LoVo (cell line): ENCODE data around the gene C22orf31.
"Not testable (repeated sequence)": the region's sequence is repeated elsewhere in the genome, so short reads cannot be mapped to it uniquely, and the experiment has no call there.

Experiments
- DNase-seq: peaks from one replicate; pipeline ENCODE4 v3.0.0-alpha.2; 2016; ENCODE audit warnings: low spot score

Gene C22orf31

GRCh38 chr22:29055192-29055830, 6.3 kb downstream of the C22orf31 start:
- DNase-seq, result no peak

GRCh38 chr22:29054251-29054767, 7.3 kb downstream of the C22orf31 start:
- no peak for DNase-seq

DNA sequence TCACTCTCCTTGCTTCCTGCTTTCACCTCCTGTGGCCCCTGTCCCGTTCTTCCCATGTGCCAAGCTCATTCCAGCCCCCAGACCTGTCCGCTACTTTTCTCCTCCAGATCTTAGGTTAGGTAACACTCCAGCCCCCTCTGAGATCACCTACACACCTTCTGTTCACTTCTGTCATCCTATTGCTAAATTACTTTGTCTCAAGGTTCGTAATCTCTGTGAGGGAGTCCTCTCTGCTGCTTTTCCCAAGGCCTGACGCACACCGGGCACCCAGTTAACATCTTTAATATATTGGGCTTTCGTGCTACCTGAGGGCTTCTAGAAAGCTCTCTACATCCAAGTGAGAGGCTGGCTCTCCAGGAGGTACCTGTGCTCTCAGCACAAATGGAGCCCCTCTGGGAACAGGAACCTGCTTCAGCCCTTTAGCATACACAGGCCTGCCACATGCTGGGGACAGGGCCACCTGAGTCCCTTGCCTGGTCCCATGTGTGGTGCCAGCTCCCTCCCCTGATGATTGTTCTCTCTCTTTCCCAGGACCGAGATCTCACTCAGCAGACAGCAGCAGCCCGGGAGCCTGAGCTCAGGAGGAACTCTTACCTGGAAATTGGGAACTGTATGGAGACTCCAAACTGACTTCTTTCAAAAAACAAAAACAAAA, 8.5 kb downstream of the C22orf31 start:
- DNase-seq, result no peak

DNA sequence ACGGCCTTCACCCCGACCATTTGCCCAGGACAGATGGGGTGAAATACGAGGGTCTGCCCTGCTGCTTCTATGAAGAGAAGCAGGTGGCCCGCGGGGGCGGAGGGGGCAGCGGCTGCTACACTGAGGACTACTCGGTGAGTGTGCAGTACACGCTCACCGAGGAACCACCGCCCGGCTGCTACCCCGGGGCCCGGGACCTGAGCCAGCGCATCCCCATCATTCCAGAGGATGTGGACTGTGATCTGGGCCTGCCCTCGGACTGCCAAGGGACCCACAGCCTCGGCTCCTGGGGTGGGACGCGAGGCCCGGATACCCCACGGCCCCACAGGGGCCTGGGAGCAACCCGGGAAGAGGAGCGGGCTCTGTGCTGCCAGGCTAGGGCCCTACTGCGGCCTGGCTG, 11.2 kb downstream of the C22orf31 start:
- no peak for DNase-seq

- no peak for DNase-seq
Observed at GRCh38 chr22:29049655-29050263, 11.9 kb downstream of the C22orf31 start.

DNA sequence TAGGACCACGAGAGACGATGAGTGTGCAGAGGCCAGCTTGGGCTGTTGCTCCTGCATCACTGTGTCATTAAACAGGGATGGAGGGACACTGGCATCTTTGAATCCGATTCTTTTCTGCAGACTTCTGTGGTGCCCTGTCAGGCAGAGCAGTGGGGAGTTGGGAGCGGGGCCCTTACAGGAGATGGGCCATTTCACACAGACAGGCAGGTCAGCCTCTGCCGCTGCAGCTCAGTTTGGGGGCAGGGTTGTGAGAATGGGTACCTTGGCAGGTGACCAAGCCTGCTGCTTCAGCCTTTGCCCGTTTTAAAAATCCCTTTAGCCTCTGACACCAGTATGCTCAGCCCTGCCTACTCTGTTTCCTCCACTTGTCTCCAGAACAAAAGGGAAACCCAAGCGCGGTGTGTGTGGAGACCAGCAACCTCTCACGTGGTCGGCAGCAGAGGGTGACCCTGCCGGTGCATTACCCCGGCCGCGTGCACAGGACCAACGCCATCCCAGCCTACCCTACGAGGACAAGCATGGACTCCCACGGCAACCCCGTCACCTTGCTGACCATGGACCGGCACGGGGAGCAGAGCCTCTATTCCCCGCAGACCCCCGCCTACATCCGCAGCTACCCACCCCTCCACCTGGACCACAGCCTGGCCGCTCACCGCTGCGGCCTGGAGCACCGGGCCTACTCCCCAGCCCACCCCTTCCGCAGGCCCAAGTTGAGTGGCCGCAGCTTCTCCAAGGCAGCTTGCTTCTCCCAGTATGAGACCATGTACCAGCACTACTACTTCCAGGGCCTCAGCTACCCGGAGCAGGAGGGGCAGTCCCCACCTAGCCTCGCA, 12.6 kb downstream of the C22orf31 start:
- DNase-seq, result no peak

DNA sequence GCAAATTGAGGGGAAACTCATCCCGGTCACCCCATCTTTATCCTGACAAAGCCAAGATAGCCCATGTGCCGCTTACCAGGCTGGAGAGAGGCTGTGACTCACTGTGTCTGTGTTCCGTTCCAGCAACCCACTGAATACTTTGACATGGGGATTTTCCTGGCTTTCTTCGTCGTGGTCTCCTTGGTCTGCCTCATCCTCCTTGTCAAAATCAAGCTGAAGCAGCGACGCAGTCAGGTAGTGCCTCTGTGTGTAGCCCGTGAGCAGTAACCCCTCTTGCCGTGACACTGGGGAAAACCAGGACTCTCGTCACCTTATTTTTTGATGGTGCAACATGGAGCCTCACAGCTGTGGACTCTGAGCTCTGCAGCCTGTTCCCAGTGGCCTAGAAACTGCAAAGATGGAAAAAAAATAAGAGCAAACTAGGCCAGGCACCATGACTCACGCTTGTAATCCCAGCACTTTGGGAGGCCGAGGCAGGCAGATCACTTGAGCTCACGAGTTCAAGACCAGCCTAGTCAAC, 16.9 kb downstream of the C22orf31 start:
- no peak for DNase-seq

- DNase-seq, result no peak
Observed at GRCh38 chr22:29043906-29044575, 17.6 kb downstream of the C22orf31 start.

- no peak for DNase-seq
Observed at GRCh38 chr22:29041408-29041807, 20.2 kb downstream of the C22orf31 start.

GRCh38 chr22:29040385-29041275, 21.0 kb downstream of the C22orf31 start:
- DNase-seq, result peak; percentile 75

DNA sequence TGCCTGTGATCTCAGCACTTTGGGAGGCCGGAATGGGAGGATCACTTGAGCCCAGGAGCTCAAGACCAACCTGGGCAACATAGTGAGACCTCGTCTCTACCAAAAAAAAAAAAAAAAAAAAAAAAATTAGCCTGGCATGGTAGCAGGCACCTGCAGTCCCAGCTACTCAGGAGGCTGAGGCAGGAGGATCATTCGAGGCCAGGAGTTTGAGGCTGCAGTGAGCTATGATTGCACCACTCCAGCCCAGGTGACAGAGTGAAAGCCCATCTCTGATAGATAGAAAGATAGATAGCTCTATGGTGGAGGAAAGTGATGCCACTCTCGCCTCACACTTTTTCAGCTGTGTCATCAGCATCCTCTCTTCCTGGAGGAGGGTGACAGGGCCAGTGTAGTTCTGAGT, 21.9 kb downstream of the C22orf31 start:
- not testable (repeated sequence) for DNase-seq

GRCh38 chr22:29039148-29039547, 22.5 kb downstream of the C22orf31 start:
- no peak for DNase-seq

DNA sequence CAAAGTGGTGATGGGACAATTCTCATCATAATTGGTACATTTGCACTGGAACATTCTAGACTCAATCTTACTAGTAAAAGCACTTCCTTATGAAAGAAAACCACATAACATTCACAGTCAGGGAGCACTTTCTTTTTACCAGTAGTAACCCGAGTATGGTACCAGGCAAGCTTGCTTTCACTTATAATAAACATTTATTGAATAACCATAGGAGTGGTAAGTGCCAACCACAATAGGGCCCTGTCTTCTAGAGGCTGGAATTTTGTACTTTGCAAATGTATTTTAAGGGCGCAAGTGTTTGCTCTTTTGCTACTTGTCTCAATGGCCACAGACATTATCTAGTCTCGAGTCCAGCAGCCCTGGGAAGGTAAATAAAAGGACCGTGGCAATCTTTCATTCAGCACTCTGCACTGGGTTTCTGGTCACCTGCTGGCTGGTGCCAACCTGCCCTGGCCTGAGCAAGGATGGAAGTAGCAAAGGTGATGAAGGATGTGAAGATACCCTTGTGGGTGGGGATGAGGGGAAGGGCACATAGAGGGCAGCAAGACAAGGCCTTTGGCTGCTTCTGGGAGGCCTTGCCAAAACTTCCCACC, 24.2 kb downstream of the C22orf31 start:
- no peak for DNase-seq

- no peak for DNase-seq
Observed at GRCh38 chr22:29032584-29032983, 29.0 kb downstream of the C22orf31 start.

DNA sequence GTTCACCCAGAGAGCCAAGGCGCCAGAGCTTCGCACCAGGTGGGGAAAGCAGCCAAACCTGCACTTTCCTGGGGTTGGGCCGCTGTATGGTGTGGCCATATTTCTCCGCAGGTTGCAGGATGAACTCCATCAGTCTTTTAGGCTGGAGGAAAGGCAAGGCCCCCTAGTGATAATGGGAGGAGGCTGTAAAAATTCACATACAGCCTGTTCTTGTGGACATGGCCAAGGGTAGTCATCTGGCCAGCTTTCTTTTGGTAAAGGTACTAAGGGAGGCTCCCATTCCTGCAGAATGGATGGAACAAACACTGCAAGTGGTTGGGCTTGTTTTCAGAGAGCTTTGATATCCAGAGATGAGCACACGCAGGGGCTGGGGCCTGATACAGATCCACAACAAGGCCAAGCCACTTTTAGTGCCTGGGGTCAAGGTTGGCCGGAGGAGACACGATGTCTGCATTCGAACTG, 29.6 kb downstream of the C22orf31 start:
- no peak for DNase-seq

DNA sequence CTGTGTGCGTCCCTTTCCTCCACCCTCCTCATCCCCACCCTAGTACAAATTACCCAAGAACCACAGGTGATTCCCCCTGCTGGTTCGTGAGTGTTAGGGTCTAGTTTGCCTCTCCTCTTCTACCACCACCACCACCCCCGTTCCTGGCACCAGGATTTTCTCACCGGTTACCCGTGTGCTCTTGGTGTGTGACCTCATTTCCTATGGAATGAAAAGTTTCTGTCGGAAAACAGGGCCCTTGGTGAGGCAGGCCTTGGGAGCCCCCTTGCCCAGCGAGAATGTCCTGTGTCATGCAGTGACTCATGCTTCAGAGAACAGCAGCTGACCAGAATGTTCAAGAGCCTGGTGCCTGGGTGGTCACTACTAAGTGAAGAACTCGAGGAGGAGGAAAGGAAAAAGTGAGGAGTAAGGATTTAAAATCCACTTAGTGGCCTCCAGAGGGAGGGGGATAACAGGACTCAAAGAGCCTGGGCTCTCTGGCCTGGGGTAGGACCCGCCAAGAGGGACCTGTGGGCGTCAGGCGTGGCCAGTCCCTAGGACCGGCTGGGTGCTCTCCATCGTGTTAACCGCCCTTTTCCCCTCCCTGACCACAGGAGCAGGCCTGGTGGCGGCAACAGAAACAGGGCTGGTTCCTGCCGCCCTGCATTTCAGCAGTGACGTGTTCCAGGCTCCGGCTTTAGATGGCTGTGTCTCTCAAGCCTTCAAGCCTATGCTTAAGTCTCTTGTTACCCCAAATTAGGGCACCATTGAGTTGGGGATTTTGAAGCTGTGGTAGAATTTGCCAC, 30.2 kb downstream of the C22orf31 start:
- peak; percentile 69 for DNase-seq

GRCh38 chr22:29030618-29031226, 30.9 kb downstream of the C22orf31 start:
- DNase-seq, result peak; percentile 83

GRCh38 chr22:29030016-29030617, 31.5 kb downstream of the C22orf31 start:
- peak; percentile 52 for DNase-seq
